HCT116 (cell line): ENCODE data around the gene PHOSPHO1. TPM values are rescaled to one million over a fixed set of nuclear protein-coding genes. Genes with fewer than 3 reads are reported as not detected.

ENCODE experiments used
- ATAC-seq: fragments of 200-7000 bp; cut with Tn5 transposase; 2 replicates; pipeline ENCODE4 v1.9.1; 2020; ENCODE audit warnings: mild to moderate bottlenecking, moderate library complexity
- BruUV-seq: library from RNA; stranded (reverse); fragments of 400-500 nt; replicated peaks from 2 replicates; lab custom pipeline; 2021; lab: Mats Ljungman, UMichigan
- CTCF ChIA-PET: fragments of 300-600 bp; sonication (Branson Sonifier 250); formaldehyde crosslinking; loops from one replicate; lab custom pipeline; 2021; ENCODE audit warnings: antibody characterized with exemption; lab: Charles Lee
- POLR2A ChIA-PET: fragments of 300-600, 350-600 bp; sonication (Branson Sonifier 250); formaldehyde crosslinking; loops from one replicate; lab custom pipeline; 2021; ENCODE audit warnings: antibody characterized with exemption; lab: Charles Lee
- RAD21 ChIA-PET, 2 experiments: fragments of 300-600 bp; sonication (Branson Sonifier 250); formaldehyde crosslinking; loops; one replicate each; lab custom pipeline; 2023; ENCODE audit warnings: low total read pairs in 2 of 2; ENCODE audit not compliant: uncharacterized antibody in 2 of 2, unreplicated experiment in 2 of 2, low non-redundant PET in 1 of 2; lab: Charles Lee
- DNase-seq: peaks from one replicate; pipeline ENCODE4 v3.0.0-alpha.2; 2010; ENCODE audit warnings: low read depth, low spot score
- H2AFZ ChIP-seq: fragments of 200-600 bp; shearing (Covaris generic), sonication (generic); 2 replicates; pipeline ENCODE4 v1.6.1; 2017; ENCODE audit warnings: low read depth, mixed run types, mixed read lengths, antibody characterized with exemption, low read length; ENCODE audit not compliant: poor library complexity, severe bottlenecking
- H3K27ac ChIP-seq: 2 replicates; pipeline ENCODE4 v1.5.1; 2012; ENCODE audit warnings: low read depth, low read length
- H3K27me3 ChIP-seq: fragments of 200-600 bp; sonication (generic); 2 replicates; pipeline ENCODE4 v1.6.1; 2016; ENCODE audit warnings: mixed run types, low read length, mixed read lengths; ENCODE audit not compliant: insufficient read depth
- H3K36me3 ChIP-seq, 2 experiments: fragments of 200-500 bp in 1 of 2; fragments of 200-600 bp in 1 of 2; sonication (Bioruptor generic) in 1 of 2; sonication (generic) in 1 of 2; 2 replicates each; pipeline versions ENCODE4 v1.5.1 to v1.6.1; 2014 to 2016; ENCODE audit warnings: low read length in 2 of 2, inconsistent platforms in 1 of 2, mixed read lengths in 1 of 2, mixed run types in 1 of 2; ENCODE audit not compliant: insufficient read depth in 2 of 2, control insufficient read depth in 1 of 2
- H3K4me1 ChIP-seq, 2 experiments: fragments of 200-600 bp in 1 of 2; sonication (generic) in 1 of 2; 2 replicates each; pipeline versions ENCODE4 v1.5.1 to v1.6.1; 2012 to 2017; ENCODE audit warnings: low read length in 2 of 2, inconsistent platforms in 1 of 2, mild to moderate bottlenecking in 1 of 2, mixed read lengths in 1 of 2, mixed run types in 1 of 2, moderate library complexity in 1 of 2; ENCODE audit not compliant: insufficient read depth in 2 of 2, control insufficient read depth in 1 of 2
- H3K4me2 ChIP-seq: fragments of 200-600 bp; sonication (generic); 2 replicates; pipeline ENCODE4 v1.6.1; 2017; ENCODE audit warnings: mixed run types, low read length, mixed read lengths
- H3K4me3 ChIP-seq, 2 experiments: fragments of 200-600 bp in 1 of 2; sonication (generic) in 1 of 2; replicated peaks in 1 of 2; 2 replicates each; pipeline ENCODE4 v1.5.1; 2011 to 2016; ENCODE audit warnings: low read length in 2 of 2, control low read depth in 1 of 2, low read depth in 1 of 2, mild to moderate bottlenecking in 1 of 2, mixed read lengths in 1 of 2, mixed run types in 1 of 2
- H3K79me2 ChIP-seq: fragments of 200-600 bp; sonication (generic); 2 replicates; pipeline ENCODE4 v1.6.1; 2017; ENCODE audit warnings: mild to moderate bottlenecking, mixed run types, low read length, moderate library complexity, mixed read lengths; ENCODE audit not compliant: insufficient read depth
- H3K9ac ChIP-seq: fragments of 200-600 bp; sonication (generic); 2 replicates; pipeline ENCODE4 v1.6.1; 2016; ENCODE audit warnings: low read length, mixed read lengths
- H3K9me2 ChIP-seq: fragments of 200-600 bp; sonication (generic), shearing (Covaris generic); 2 replicates; pipeline ENCODE4 v1.6.1; 2017; ENCODE audit warnings: mixed run types, mild to moderate bottlenecking, moderate library complexity; ENCODE audit not compliant: insufficient read depth
- H3K9me3 ChIP-seq, 2 experiments: fragments of 200-500 bp in 1 of 2; fragments of 200-600 bp in 1 of 2; sonication (Bioruptor generic) in 1 of 2; sonication (generic) in 1 of 2; 2 replicates each; pipeline ENCODE4 v1.6.1; 2014 to 2017; ENCODE audit warnings: low read length in 2 of 2, mixed read lengths in 2 of 2, inconsistent platforms in 1 of 2, low read depth in 1 of 2, mild to moderate bottlenecking in 1 of 2, mixed run types in 1 of 2, moderate library complexity in 1 of 2; ENCODE audit not compliant: control insufficient read depth in 1 of 2, insufficient read depth in 1 of 2
- H4K20me1 ChIP-seq: fragments of 200-600 bp; sonication (generic), shearing (Covaris generic); 2 replicates; pipeline ENCODE4 v1.6.1; 2017; ENCODE audit warnings: mixed run types, mild to moderate bottlenecking, moderate library complexity; ENCODE audit not compliant: insufficient read depth
- EZH2 ChIP-seq: fragments of 200-600 bp; sonication (generic); IDR thresholded peaks from 2 replicates; pipeline ENCODE4 v1.6.1; 2017; ENCODE audit warnings: antibody characterized with exemption, mixed run types
- EZH2phosphoT487 ChIP-seq: fragments of 200-600 bp; IDR thresholded peaks from 2 replicates; pipeline ENCODE4 v1.6.1; 2018; ENCODE audit warnings: antibody characterized with exemption, borderline replicate concordance
- POLR2AphosphoS5 ChIP-seq: IDR thresholded peaks from 2 replicates; pipeline ENCODE4 v1.6.1; 2011; ENCODE audit warnings: mild to moderate bottlenecking, low read depth, low read length, moderate library complexity
- SRF ChIP-seq: IDR thresholded peaks from 2 replicates; pipeline ENCODE4 v1.6.1; 2012; ENCODE audit warnings: low read depth
- ZFX ChIP-seq: fragments of 450-650 bp; IDR thresholded peaks from 2 replicates; pipeline ENCODE4 v1.6.1; 2017
- ZNF274 ChIP-seq: fragments of 200-500 bp; sonication (Bioruptor generic); IDR thresholded peaks from 2 replicates; pipeline ENCODE4 v1.6.1; 2014; ENCODE audit warnings: mild to moderate bottlenecking, low read depth, low read length, inconsistent platforms
- intact Hi-C: fragments of 100-400 bp; cut with micrococcal nuclease; formaldehyde crosslinking; loops from 2 replicates; pipeline ENCODE4 v1.10.0; 2022
- total RNA-seq: library from RNA; stranded (reverse); gene quantifications from one replicate; pipeline ENCODE4 v1.2.1, GENCODE V29; 2021; ENCODE audit not compliant: unreplicated experiment
- TF ChIP-seq, protein P1 (sequence below): IDR thresholded peaks from 2 replicates; pipeline ENCODE4 v1.6.1; 2012
- TF ChIP-seq, protein P2 (sequence below), 3 experiments: fragments of 200-600 bp in 1 of 3; sonication (generic) in 1 of 3; IDR thresholded peaks in 2 of 3; conservative IDR thresholded peaks in 1 of 3; 2 replicates each; pipeline ENCODE4 v1.5.1; 2012 to 2017; ENCODE audit warnings: low read depth in 2 of 3, low read length in 2 of 3, antibody characterized with exemption in 1 of 3, borderline replicate concordance in 1 of 3, control low read depth in 1 of 3, mild to moderate bottlenecking in 1 of 3, mixed read lengths in 1 of 3, mixed run types in 1 of 3, moderate library complexity in 1 of 3; ENCODE audit not compliant: insufficient read depth in 1 of 3

Gene PHOSPHO1
- total RNA-seq, 1 experiment from 2014 or later = 3.0 TPM

DNA sequence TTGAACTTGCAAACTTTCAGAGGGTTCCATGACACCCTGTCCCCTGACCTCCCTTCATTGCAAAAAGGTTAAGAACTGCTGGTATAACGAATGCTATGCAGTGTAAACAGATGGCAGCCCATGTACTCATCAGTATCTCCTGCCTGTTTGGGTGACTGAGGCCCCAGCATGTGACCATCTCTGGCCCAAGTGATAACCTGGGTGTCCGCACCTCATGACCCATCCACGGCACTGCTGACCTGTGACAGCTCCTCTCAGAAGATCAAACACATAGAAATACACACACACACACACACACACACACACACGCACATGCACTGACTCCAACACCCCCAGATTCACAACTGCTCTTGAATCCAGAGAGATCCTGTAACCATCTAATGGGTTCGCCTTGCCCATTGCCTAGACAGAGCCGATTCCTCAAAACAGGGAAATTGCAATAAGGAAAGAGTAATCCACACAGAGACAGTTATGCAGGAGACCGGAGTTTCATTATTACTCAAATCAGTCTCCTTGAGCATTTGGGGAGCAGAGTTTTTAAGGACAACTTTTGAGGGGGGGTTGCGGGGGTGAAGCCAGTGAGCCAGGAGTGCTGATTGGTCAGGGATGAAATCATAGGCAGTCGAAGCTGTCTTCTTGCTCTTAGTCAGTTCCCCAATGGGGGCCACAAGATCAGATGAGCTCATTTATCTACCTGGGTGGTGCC, 11.3 kb upstream of the PHOSPHO1 start:
- no peak overlapping the region for H3K9ac ChIP-seq
- no peaks in the 10 kb centered on the region for H3K79me2 ChIP-seq
- ATAC-seq (no peak), DNase-seq (no peak)
- H3K4me2 ChIP-seq = no peak overlapping the region
- ChIA-PET CTCF (no interaction called here), RAD21 (no interaction called here), POLR2A (no interaction called here)
- BruUV-seq = no TSS peak
- H3K4me3 ChIP-seq = no peak overlapping the region
- no peak overlapping the region for H2AFZ ChIP-seq
- H3K36me3 ChIP-seq = no peaks in the 10 kb centered on the region
- intact Hi-C loops = no loop called here
- H3K27ac ChIP-seq = no peak overlapping the region
- no peaks in the 10 kb centered on the region for H4K20me1 ChIP-seq
- no peaks in the 10 kb centered on the region for H3K4me1 ChIP-seq
- no peaks in the 10 kb centered on the region for H3K9me3 ChIP-seq
- TF ChIP-seq ZFX (no peak), POLR2AphosphoS5 (no peak), SRF (no peak), EZH2phosphoT487 (no peak), ZNF274 (no peak), EZH2 (no peak)
- TF ChIP-seq, protein P1, sequence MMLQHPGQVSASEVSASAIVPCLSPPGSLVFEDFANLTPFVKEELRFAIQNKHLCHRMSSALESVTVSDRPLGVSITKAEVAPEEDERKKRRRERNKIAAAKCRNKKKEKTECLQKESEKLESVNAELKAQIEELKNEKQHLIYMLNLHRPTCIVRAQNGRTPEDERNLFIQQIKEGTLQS = no peak
- TF ChIP-seq, protein P2, sequence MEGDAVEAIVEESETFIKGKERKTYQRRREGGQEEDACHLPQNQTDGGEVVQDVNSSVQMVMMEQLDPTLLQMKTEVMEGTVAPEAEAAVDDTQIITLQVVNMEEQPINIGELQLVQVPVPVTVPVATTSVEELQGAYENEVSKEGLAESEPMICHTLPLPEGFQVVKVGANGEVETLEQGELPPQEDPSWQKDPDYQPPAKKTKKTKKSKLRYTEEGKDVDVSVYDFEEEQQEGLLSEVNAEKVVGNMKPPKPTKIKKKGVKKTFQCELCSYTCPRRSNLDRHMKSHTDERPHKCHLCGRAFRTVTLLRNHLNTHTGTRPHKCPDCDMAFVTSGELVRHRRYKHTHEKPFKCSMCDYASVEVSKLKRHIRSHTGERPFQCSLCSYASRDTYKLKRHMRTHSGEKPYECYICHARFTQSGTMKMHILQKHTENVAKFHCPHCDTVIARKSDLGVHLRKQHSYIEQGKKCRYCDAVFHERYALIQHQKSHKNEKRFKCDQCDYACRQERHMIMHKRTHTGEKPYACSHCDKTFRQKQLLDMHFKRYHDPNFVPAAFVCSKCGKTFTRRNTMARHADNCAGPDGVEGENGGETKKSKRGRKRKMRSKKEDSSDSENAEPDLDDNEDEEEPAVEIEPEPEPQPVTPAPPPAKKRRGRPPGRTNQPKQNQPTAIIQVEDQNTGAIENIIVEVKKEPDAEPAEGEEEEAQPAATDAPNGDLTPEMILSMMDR (IDR thresholded peaks at IDR 0.05 in 2 of 3, conservative IDR thresholded peaks at IDR 0.05 in 1 of 3; ENCODE audit: borderline replicate concordance in 1 of 3, insufficient read depth in 1 of 3, low read depth in 2 of 3, low read length in 2 of 3) = no peak
- no peaks in the 10 kb centered on the region for H3K27me3 ChIP-seq
- H3K9me2 ChIP-seq = no peaks in the 10 kb centered on the region
